Activated B cell treated with CpG ODN at 0.5 μM for 24 hours (primary cell): ENCODE measurements around the gene SEC63. TPM values are rescaled to one million over a fixed set of nuclear protein-coding genes. Genes with fewer than 3 reads are reported as not detected.
"Not testable (repeated sequence)": the region's sequence is repeated elsewhere in the genome, so short reads cannot be mapped to it uniquely, and the experiment has no call there.

Experiments
- ATAC-seq: fragments of 200-7000 bp; cut with Tn5 transposase; one replicate; pipeline ENCODE4 v1.10.0; 2021; ENCODE audit warnings: low read depth, mild to moderate bottlenecking, moderate library complexity
- CTCF ChIA-PET: fragments of 350-600 bp; sonication (Branson Sonifier 250); formaldehyde crosslinking; loops from one replicate; lab custom pipeline; 2021; ENCODE audit warnings: antibody characterized with exemption; lab: Charles Lee
- POLR2A ChIA-PET: fragments of 350-600 bp; sonication (Branson Sonifier 250); formaldehyde crosslinking; loops from one replicate; lab custom pipeline; 2021; ENCODE audit warnings: antibody characterized with exemption; lab: Charles Lee
- DNase-seq: peaks from one replicate; pipeline ENCODE4 v3.0.0; 2022
- H3K27ac Mint-ChIP-seq: one replicate; pipeline ENCODE4 v1.8.0; 2020; ENCODE audit warnings: mixed read lengths
- H3K27me3 Mint-ChIP-seq: one replicate; pipeline ENCODE4 v1.8.0; 2021; ENCODE audit warnings: mixed read lengths
- H3K36me3 Mint-ChIP-seq: one replicate; pipeline ENCODE4 v1.8.0; 2021; ENCODE audit warnings: low read depth, mixed read lengths
- H3K4me1 Mint-ChIP-seq: one replicate; pipeline ENCODE4 v1.8.0; 2021; ENCODE audit warnings: mixed read lengths
- H3K4me3 Mint-ChIP-seq: one replicate; pipeline ENCODE4 v1.8.0; 2020; ENCODE audit warnings: mild to moderate bottlenecking, mixed read lengths
- H3K9me3 Mint-ChIP-seq: one replicate; pipeline ENCODE4 v1.8.0; 2020; ENCODE audit warnings: mixed read lengths
- CTCF ChIP-seq: fragments of 200-600 bp; IDR thresholded peaks from one replicate; pipeline ENCODE4 v1.8.0; 2022; ENCODE audit warnings: antibody characterized with exemption, mild to moderate bottlenecking
- intact Hi-C: fragments of 100-400 bp; cut with micrococcal nuclease; formaldehyde crosslinking; loops from one replicate; pipeline ENCODE4 v1.15.1; 2024
- total RNA-seq: library from RNA; stranded (reverse); gene quantifications from 2 replicates; pipeline ENCODE4 v1.2.3, GENCODE V29; 2022

The SEC63 gene
- total RNA-seq, 1 donor from 2014 or later: 64.4 TPM

- Mint-ChIP-seq H3K36me3 (peaks cover 24% of the 10 kb centered on the region), H3K27me3 (peaks cover 3% of the 10 kb centered on the region), H3K27ac (no peak overlapping the region), H3K4me3 (peak overlapping the region; percentile 66), H3K4me1 (peaks cover 45% of the 10 kb centered on the region), H3K9me3 (no peaks in the 10 kb centered on the region)
- DNase-seq (no peak), ATAC-seq (peak; percentile 49)
- TF ChIP-seq CTCF: no peak
- ChIA-PET POLR2A (interaction anchor here (0.9 to 1.4 kb wide), 2 partner anchors 28 to 44 kb away, joined by 3 to 4 read pairs; no protein-coding TSS in a partner anchor), CTCF (interaction anchor here (0.9 to 3.7 kb wide), 10 partner anchors 10 to 191 kb away, joined by 3 to 11 read pairs (median 3); partner anchors contain the start of gene SCML4)
- intact Hi-C loops: loop anchor here (1.0 kb wide), 2 partner anchors 162 to 191 kb away; no protein-coding TSS in a partner anchor
Measured at GRCh38 chr6:107866606-107867301, 91.3 kb downstream of the SEC63 start.

- DNase-seq: no peak
- no peak for TF ChIP-seq CTCF
- peaks cover 6% of the 10 kb centered on the region for H3K27me3 Mint-ChIP-seq
- CTCF ChIA-PET: no interaction called here
- POLR2A ChIA-PET: no interaction called here
- H3K9me3 Mint-ChIP-seq: no peaks in the 10 kb centered on the region
- H3K4me1 Mint-ChIP-seq: peaks cover 22% of the 10 kb centered on the region
- no peak for ATAC-seq
- no peak overlapping the region for H3K27ac Mint-ChIP-seq
- intact Hi-C loops: no loop called here
- peaks cover 4% of the 10 kb centered on the region for H3K36me3 Mint-ChIP-seq
- H3K4me3 Mint-ChIP-seq: no peak overlapping the region
Measured at GRCh38 chr6:107864226-107865127, 93.5 kb downstream of the SEC63 start.

- peaks cover 6% of the 10 kb centered on the region for H3K4me1 Mint-ChIP-seq
- H3K27me3 Mint-ChIP-seq: peaks cover 6% of the 10 kb centered on the region
- intact Hi-C loops: no loop called here
- H3K9me3 Mint-ChIP-seq: no peaks in the 10 kb centered on the region
- ChIA-PET POLR2A (no interaction called here), CTCF (no interaction called here)
- DNase-seq (no peak), ATAC-seq (no peak)
- no peak overlapping the region for H3K4me3 Mint-ChIP-seq
- TF ChIP-seq CTCF: no peak
- H3K27ac Mint-ChIP-seq: no peak overlapping the region
- no peaks in the 10 kb centered on the region for H3K36me3 Mint-ChIP-seq
Measured at GRCh38 chr6:107862383-107862782, 95.6 kb downstream of the SEC63 start.

GRCh38 chr6:107860963-107861362 is 97.0 kb downstream of the SEC63 start:
- H3K36me3 Mint-ChIP-seq, H3K9me3 Mint-ChIP-seq, H3K4me1 Mint-ChIP-seq, H3K27me3 Mint-ChIP-seq, H3K4me3 Mint-ChIP-seq, POLR2A ChIA-PET, DNase-seq, CTCF ChIA-PET, ATAC-seq, H3K27ac Mint-ChIP-seq, intact Hi-C loops: not testable (repeated sequence)

- H3K27me3 Mint-ChIP-seq, H3K36me3 Mint-ChIP-seq, ATAC-seq, H3K4me3 Mint-ChIP-seq, H3K27ac Mint-ChIP-seq, H3K4me1 Mint-ChIP-seq, intact Hi-C loops, CTCF ChIA-PET, H3K9me3 Mint-ChIP-seq, POLR2A ChIA-PET, DNase-seq: not testable (repeated sequence)
Measured at GRCh38 chr6:107860144-107860543, 97.9 kb downstream of the SEC63 start.

GRCh38 chr6:107853230-107853629 is 104.8 kb downstream of the SEC63 start:
- H3K27ac Mint-ChIP-seq: no peak overlapping the region
- CTCF ChIA-PET: no interaction called here
- no peak for ATAC-seq
- H3K4me1 Mint-ChIP-seq: peaks cover 11% of the 10 kb centered on the region
- TF ChIP-seq CTCF: no peak
- POLR2A ChIA-PET: no interaction called here
- no peak for DNase-seq
- no peaks in the 10 kb centered on the region for H3K9me3 Mint-ChIP-seq
- no peaks in the 10 kb centered on the region for H3K36me3 Mint-ChIP-seq
- H3K4me3 Mint-ChIP-seq: no peak overlapping the region
- no peaks in the 10 kb centered on the region for H3K27me3 Mint-ChIP-seq
- intact Hi-C loops: no loop called here
